Inflammatory macrophage treated with lipopolysaccharide for 1 hour (primary cell): ENCODE measurements around the gene FSD1.
"Not testable (repeated sequence)": the region's sequence is repeated elsewhere in the genome, so short reads cannot be mapped to it uniquely, and the experiment has no call there.

ENCODE experiments used
- DNase-seq, 2 donors: peaks; one replicate each; pipeline ENCODE4 v3.0.0-alpha.2; 2020 to 2022

The FSD1 gene

DNA sequence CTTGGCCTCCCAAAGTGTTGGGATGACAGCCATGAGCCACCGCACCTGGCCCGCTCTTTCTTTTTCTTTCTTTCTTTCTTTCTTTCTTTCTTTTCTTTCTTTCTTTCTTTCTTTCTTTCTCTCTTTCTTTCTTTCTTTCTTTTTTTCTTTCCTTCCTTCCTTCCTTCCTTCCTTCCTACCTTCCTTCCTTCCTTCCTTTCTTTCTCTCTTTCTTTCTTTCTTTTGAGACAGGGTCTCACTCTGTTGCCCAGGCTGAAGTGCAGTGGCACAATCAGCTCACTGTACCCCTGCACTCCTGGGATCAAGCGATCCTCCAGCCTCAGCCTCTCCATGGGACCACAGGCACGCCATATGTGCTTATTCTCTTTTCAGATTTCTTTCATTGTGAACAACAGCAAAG is 18.3 kb upstream of the FSD1 start:
- DNase-seq, result not testable (repeated sequence)

DNA sequence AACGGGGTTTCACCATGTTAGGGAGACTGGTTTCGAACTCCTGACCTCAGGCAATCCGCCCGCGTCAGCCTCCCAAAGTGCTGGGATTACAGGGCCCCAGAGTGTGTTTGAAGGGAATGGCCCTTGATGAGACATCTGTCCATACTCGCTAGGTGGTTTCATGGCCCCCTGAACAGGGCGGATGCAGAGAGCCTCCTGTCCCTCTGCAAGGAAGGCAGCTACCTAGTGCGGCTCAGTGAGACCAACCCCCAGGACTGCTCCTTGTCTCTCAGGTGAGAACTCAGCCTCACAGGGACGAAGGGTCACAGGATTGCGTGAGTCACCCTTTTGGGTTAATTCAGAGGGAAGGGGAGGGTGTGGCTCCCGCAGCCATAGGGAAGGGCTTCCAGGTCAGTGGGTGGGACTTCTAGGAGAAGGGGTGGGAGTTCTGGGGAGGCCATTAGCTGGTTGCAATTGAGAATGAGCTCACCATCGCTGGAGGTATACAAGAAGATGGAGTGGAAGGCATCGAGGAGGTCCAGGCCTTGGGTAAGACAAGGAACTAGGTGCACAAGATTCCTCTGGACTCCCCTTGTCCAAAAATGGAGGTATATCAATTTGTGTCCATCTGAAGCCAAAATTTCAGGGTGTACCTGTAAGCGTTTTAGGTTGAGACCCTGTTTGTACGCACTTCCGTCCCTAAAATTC is 16.2 kb upstream of the FSD1 start:
- DNase-seq, result no peak

DNA sequence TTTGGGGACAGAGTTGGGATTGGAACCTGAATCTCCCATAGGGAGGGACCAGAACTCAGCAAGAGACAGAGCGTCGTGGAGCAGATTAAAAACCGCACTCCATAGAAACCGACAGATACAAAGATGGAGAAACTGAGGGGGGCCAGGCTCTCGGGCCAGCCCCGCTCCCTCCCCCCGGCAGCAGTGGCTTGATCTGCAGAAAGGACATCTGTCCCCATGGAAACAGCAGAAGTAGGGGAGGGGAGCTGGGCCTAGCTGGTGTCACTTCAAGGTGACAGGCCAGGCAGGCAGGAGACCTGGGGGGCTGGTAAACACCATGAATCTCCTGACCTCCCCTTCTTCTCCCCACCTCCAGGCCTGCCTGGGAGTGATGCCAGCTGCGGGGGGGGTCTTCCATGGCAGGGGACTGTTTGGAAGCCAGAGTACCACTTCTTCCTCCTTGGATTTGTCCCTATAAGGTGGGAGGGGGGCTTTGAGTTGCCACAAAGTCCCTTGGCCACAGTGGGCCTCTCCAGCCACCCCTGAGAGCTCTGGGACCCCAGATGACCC is 13.1 kb upstream of the FSD1 start:
- DNase-seq, result no peak

DNA sequence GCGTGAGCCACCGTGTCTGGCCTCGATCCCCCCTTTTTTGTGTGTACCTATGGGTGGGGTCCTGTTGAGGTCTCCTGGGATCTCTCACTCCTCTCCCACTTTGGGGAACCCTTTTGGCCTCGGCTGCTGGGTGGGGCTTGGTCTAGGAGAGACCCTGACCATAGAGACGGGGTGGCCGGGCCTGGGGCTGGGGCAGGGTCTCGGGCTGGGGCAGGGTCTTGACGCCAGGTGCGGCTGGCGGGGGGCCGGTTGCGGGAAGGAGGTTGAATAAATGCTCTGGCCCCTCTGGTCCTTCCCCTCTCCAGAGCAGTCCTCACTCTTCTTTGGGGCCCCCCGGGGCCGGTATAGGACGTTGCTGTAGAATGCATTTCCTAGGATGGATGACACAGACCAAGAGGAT is 11.9 kb upstream of the FSD1 start:
- no peak for DNase-seq

DNA sequence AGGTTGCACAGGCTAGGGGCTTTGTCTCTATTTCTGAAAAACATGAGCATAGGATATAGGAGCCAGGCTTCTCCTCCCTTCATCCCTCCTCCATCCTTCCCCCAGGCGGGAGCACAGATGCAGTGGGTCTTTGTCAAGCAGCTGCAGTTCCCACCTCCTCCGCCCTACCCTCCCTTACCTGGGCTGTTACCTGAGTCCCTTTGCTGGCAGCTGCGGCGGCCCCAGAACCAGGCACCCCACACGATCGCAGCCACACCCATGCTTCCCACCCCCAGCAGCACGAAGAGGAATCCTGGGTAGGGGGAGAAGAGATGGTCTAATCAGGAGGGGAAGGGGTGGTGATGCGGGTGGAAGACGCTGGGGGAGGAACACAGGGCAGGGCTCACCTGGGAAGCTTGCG is 10.0 kb upstream of the FSD1 start:
- DNase-seq, result no peak

DNA sequence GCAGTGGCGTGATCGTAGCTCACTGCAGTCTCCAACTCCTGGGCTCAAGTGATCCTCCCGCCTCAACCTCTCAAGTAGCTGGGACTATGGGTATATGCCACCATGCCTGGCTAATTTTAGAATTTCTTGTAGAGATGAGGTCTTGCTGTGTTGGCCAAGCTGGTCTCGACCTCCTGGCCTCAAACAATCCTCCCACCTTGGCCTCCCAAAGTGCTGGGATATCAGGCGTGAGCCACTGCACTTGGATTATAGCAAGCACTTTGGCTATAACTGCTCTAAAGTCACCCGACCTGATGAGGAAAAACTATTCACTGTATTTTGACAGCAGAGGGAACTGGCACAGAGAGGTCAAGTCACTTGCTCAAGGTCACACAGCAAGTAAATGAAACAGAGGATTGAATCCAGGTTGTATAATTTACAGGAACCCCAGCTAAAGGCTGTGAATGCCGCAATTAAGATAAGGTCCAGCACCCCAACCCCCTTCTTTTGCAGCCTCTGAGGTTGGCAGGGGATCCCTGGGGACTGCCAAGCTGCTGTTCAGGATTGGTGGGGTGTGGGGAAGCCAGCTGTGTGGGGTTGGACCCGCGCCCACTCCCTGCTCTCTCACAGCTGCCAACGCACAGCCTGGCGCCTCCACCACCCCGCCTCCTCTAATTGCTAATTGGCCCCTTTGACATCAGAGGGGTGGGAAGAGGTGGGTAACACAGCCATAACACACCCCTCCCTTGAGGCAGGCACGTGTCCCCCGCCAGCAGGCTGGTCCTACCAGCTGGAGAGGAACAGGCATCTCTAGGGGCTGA is 8.2 kb upstream of the FSD1 start:
- no peak for DNase-seq

DNA sequence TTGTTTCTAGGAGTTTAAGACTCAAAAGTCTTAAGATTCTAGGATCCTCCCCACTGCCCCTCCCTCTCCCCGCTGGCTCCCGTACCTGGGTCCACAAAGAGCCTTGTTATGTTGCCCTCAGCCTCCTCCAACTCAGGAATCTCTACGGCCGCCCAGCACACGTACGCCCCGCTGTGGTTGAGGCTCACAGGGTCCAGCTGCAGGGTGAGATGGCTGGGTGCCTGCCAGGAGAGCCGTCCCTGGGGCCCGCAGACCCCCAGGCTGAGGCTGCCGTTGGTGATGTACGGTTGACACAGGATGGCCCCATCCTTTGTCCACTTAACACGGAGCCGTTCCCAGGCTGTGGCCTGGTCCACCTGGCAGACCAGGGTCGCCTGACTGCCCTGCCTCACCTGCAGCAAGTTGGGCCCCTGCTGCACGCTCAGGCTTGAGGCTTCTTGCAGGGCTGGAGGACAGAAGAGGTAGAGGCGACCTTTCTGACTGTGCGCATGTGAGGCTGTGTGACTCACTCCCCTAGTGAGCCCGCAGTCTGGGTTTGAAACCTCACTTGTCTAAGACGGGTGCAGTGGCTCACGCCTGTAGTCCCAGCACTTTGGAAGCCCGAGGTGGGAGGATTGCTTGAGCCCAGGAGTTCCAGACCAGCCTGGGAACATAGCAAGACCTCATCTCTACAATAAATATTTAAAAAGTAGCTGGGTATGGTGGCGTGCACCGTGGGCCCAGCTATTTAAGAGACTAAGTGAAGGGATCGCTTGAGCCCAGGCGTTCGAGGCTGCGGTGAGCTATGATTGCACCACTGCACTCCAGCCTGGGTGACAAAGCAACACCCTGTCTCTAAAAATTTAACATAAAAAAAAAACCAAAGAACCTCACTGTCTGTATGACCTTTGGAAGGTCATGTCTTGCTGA is 6.2 kb upstream of the FSD1 start:
- DNase-seq, result no peak

DNA sequence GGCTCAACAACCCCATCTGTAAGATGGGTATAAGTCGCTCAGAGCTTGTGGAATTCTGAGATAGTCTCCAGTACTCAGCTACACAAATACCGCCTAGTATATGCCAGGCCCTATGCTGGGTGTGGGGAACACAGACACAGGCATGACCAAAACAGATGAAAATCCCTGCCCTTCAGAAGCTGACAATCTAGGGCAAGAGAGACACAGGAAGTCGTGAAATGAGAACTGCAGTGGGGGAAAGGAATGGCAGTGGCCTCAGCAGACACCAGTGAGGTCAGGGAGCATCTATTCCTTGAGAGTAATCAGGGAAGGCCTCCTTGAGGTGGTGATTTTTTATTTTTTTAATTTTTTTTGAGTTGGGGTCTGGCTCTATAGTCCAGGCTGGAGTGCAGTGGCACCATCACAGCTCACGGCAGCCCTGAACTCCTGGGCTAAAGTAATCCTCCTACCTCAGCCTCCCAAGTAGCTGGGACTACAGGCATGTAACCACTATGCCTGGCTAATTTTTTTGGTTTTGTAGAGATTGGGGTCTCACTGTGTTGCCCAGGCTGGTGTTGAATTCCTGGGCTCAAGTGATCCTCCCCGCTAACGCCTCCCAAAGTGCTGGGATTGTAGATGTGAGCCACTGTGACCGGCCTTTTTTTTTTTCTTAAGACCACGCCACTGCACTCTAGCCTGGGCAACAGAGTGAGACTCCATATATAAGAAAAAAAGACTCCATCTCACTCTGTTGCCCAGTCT is 5.4 kb upstream of the FSD1 start:
- no peak for DNase-seq

DNA sequence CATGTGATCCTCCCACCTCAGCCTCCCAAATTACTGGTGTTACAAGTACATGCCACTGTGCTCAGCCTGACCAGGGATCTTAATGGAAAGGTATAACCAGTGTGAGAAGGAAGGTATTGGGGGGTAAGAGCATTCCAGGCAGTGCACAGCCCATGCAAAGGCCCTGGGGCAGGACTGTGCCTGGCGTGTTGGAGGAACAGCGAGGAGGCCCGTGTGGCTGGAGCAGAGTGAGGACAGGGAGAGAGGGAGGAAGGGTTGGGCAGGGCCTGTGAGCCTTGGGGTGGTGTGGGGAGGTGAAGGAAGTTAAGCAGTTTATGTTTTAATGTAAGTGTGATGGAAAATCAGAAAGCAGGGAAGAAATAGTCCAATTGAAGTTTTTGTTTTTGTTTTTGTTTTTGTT is 3.8 kb upstream of the FSD1 start:
- DNase-seq, result no peak

DNA sequence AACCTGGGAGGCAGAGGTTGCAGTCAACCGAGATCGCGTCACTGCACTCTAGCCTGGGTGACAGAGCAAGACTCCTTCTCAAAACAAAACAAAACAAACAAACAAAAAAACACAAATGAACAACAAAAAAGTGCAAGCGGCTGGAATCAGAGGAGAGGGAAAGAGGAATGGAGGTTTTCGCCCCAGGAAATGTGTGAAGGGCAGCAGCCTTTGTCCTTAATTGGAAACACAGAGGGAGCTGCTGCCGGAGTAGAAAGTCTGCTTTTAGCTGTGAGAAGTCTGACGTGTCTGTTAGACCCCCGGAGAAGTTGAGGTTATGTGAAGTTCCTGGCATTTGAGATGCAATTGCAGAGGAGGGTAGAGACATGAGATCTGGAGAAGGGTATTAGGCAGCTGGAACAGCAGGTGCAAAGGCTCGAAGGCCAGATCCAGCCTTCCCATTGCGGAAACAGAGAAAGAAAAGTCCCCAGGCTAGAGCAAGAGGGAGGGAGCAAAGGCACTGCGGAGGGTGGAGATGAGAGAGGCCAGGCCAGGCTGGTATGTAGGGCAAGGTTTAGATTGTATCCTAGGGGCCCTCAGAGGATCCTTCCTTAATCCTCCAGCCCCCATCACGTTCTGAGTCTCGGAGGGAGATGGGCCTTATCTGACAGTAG is 2.7 kb upstream of the FSD1 start:
- DNase-seq, result no peak

DNA sequence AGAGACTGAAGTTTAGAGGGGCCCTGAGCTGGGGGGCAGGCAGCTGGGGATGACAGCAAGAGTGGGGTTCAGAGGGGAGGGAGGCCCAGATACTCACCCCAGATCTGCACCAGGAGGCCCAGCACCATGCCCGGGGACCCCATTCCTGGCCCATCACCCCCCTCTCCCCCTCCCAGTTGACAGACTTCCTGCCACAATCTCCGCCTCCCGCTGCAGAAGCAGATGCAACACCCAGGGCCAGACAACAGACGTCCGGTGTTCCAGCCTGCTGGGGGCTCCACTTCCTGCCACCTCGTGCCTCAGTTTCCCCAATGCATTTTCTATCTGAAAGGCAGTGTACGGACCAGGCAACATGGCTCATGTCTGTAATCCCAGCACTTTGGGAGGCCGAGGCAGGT is 2.2 kb upstream of the FSD1 start, which contains the start of gene TMIGD2:
TMIGD2 (minus strand) TSS at position 147 of the 398 bp plus-strand sequence; CDS start at position 143, 4 bp downstream.
- DNase-seq, result no peak

DNA sequence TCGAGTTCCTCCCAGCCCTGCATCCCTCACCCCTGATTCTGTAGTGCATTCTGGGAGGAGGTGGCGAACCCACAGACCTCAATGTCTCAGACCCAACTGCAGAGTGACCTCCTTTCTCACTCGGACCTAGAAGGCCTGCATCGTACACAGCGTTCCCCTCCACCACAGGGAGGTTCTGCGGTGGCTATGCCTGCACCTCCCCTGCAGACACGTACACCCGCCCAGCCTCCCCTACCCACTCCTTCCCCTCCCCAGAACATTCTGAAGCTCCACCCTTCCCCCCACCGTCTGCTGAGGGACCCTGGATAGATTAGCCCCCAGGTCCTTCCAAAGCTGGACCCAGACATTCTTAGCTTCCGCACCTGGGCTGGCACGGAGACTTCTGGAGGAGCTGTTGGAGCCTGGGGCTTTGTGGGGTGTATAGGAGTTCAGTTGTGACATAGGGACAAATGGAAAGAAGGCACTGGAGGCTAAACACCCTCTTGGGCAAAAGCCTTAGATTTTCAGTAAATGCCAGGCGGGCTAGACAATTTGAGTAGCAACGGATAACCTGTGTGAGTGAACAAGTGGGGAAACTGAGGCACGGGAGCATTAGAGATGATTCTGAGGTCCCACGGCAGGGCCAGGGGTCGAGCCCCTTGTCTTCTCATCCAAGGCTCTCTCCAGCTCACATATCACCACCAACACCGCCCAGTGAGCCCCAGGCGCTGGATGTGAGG is 420 bp upstream of the FSD1 start:
- no peak for DNase-seq

DNA sequence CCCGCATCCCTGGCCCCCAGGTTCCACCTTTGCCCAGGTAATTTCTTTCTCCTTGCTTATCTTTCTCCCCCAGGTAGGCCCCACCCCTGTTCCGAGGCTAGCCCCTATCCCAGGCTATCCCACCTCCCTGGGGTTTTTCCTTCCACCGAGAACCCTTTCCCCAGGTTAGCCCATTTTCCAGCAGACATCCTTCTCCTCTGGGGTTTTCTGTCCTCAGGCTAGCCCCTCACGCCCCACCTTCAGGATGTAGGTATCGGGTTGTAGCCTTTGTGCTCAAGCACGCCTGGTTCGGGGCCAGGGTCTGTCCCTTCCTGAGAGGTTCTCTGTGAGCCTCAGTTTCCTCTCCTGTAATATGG is 837 bp downstream of the FSD1 start:
- no peak for DNase-seq

DNA sequence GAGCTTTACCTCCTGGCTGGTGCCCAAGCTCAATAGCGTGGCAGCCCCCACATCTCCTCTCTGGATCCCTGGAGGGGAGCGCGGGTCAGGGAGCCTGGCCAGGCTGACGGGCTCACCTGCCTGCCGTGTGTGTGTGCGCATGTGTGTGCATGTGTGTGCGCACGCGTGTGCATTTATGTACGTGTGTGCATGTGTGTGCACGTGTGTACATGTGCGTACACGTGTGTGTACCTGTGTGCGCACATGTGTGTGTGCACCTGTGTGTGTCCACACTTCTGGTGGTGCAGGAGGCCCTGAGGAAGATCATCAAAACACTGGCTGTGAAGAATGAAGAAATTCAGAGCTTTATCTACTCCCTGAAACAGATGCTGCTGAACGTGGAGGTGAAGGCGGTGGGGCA is 1.3 kb downstream of the FSD1 start:
- DNase-seq, result no peak

DNA sequence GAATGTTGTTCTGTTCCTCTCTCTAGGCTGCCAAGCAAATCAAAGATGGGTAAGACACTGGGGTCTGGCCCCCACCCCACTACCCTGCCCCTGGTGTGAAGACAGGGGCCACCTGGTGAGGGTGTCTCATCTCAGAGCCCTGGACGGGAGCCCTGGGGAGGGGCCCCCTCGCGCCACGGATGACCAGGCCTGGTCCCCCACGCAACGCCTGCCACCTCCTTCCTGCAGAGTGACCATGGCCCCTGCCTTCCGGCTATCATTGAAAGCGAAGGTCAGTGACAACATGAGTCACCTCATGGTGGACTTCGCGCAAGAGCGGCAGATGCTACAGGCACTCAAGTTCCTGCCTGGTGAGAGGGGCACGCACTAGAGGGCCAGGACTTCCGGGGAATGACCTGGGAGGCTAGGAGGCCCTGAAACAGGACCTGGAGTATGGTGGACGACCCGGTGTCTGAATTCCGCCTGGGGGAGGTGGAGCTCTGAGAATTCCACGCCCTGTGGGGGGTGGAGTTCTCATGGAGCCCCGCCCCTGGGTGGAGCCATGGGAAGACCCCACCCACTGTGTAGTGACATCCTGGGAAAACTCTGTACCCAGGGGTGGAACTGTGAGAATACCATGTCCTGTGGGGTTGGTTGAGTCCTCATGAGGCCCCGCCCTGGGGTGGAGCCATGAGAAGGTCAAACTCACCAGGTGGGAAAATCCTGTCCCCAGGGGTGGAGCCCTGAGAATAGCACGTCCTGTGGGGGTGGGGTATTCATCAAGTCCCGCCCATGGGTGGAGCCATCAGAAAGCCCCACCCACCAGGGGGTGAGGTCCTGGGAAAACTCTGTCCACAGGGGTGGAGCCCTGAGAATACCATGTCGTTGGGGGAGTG is 6.1 kb downstream of the FSD1 start:
- peak; percentile 9 to 13 for DNase-seq

DNA sequence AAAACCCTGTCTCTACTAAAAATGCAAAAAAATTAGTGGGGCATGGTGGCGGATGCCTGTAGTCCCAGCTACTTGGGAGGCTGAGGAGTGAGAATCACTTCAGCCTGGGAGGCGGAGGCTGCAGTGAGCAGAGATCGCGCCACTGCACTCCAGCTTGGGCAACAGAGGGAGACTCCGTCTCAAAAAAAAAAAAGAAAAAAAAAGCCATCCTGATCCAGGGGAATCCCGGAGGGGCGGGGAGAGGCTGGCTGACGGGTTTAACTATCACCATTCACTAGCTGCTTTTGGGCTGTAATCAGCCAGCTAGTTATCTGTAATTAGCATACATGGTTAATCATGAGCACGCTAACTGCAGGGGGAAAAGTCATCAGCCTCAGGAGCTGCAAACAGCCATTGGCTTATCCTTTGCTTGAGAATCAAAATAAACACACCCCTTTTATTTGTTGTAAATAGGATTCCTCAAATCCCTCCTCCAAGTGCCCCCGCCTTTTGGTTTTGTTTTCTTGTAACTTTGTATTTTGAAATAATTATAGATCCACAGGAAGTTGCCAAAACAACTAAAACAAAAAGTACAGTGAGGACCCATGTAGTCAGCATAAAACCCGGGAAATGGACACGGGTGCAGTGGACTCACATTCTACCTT is 9.6 kb downstream of the FSD1 start:
- peak; percentile 59 to 65 for DNase-seq

DNA sequence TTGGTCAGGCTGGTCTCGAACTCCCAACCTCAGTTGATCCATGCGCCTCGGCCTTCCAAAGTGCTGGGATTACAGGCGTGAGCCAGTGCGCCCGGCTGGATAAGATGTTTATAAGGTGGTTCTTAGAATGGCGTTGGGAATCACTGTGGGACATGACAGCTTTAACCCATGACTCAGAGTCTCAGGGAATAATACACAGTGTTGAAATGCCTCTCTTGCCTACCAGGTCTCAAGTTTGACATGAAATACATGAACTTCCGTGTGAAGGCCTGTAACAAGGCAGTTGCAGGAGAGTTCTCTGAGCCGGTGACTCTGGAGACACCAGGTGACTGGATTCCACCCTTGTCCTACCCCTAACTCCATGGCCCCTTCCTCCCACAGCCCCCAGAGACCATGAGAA is 12.6 kb downstream of the FSD1 start:
- peak in 1 of 2 donors; percentile 57 for DNase-seq

DNA sequence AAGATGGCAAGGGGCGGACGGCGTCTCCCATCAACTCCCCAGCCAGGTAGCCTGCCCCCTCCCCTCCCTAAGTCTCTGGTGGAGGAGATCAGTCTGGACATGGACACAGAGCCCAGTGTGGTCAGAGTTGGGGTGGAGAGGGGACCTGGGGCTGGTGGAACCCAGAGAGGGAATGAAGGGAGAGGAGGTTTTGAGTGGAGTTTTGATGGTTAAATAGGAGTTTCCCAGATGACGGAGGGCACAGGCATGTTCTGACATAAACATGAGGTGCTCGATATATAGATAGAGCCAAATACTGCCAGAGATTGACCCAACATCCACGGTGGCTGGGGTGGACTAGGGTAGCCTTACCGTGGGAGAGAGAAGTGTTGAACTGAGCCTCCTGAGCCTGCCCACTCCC is 14.1 kb downstream of the FSD1 start:
- DNase-seq, result no peak

DNA sequence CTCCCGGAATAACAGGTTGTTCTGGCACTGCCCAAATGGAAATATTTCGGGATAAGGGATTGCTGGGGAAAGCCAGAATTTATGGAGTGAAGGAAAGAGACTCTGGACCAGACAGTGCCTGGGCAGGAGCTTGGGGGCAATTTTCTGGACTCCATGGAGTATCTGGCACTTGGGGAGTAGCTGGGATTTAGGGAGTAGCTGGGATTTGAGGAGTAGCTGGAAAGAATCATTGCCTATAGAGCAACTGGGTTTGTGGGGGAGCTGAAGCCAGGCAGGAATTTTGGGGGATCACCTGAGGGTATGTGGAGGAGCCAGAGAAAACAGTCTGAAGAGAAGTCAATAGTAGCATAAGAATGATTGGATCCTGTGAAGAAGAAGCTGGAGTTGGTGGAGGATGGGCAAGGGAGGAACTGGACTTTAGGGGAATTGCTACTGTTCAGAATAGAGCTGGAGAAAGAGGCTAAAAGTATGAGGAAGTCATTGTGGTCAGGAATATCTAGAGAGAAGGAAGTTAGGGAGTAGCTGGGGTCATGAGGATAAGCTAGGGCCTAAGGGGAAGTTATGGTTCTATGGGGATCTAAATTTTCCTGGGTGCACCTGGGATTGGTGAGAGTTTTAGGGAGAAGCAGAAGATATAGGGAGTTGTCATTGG is 14.8 kb downstream of the FSD1 start:
- DNase-seq, result peak; percentile 58 to 67
